NAMALWA (cell line): ENCODE measurements around the gene ACAD10.
"Not testable (repeated sequence)": the region's sequence is repeated elsewhere in the genome, so short reads cannot be mapped to it uniquely, and the experiment has no call there.

Source experiments
- DNase-seq: peaks from one replicate; pipeline ENCODE4 v3.0.0-alpha.2; 2015; ENCODE audit warnings: low spot score

Gene ACAD10

GRCh38 chr12:111753144-111753881 lies 67.5 kb downstream of the ACAD10 start:
- DNase-seq = no peak

GRCh38 chr12:111754671-111755070 lies 68.8 kb downstream of the ACAD10 start:
- DNase-seq = no peak

- DNase-seq = no peak
Measured at GRCh38 chr12:111756196-111756595, 70.3 kb downstream of the ACAD10 start.

GRCh38 chr12:111756681-111757080 lies 70.8 kb downstream of the ACAD10 start:
- DNase-seq = no peak

- peak; percentile 61 for DNase-seq
Measured at GRCh38 chr12:111757361-111758119, 71.7 kb downstream of the ACAD10 start.

GRCh38 chr12:111758120-111758561 lies 72.3 kb downstream of the ACAD10 start:
- no peak for DNase-seq

GRCh38 chr12:111759271-111759670 lies 73.4 kb downstream of the ACAD10 start:
- DNase-seq = no peak

GRCh38 chr12:111759991-111760390 lies 74.1 kb downstream of the ACAD10 start:
- DNase-seq = no peak

- DNase-seq = no peak
Measured at GRCh38 chr12:111761099-111761498, 75.2 kb downstream of the ACAD10 start.

GRCh38 chr12:111761706-111762105 lies 75.9 kb downstream of the ACAD10 start:
- no peak for DNase-seq

- DNase-seq = not testable (repeated sequence)
Measured at GRCh38 chr12:111763552-111763951, 77.7 kb downstream of the ACAD10 start.

GRCh38 chr12:111764120-111764821 lies 78.4 kb downstream of the ACAD10 start:
- DNase-seq = peak; percentile 66

GRCh38 chr12:111766608-111767361 lies 80.9 kb downstream of the ACAD10 start, which contains the start of gene ALDH2:
Gene ALDH2, plus strand, starts transcription at chr12:111766933. Its CDS starts 50 bp downstream, at chr12:111766983.
- peak; percentile 77 for DNase-seq

- no peak for DNase-seq
Measured at GRCh38 chr12:111767362-111768158, 81.7 kb downstream of the ACAD10 start.

GRCh38 chr12:111768159-111768895 lies 82.5 kb downstream of the ACAD10 start:
- DNase-seq = no peak

GRCh38 chr12:111769599-111769998 lies 83.7 kb downstream of the ACAD10 start:
- no peak for DNase-seq

GRCh38 chr12:111773801-111774551 lies 88.1 kb downstream of the ACAD10 start:
- DNase-seq = no peak

GRCh38 chr12:111775205-111776193 lies 89.6 kb downstream of the ACAD10 start:
- peak; percentile 82 for DNase-seq
